ENCODE results near the gene A3GALT2.
A peak's percentile ranks its signal among the peaks of the same experiment; 100 is the strongest.

The A3GALT2 gene

DNA sequence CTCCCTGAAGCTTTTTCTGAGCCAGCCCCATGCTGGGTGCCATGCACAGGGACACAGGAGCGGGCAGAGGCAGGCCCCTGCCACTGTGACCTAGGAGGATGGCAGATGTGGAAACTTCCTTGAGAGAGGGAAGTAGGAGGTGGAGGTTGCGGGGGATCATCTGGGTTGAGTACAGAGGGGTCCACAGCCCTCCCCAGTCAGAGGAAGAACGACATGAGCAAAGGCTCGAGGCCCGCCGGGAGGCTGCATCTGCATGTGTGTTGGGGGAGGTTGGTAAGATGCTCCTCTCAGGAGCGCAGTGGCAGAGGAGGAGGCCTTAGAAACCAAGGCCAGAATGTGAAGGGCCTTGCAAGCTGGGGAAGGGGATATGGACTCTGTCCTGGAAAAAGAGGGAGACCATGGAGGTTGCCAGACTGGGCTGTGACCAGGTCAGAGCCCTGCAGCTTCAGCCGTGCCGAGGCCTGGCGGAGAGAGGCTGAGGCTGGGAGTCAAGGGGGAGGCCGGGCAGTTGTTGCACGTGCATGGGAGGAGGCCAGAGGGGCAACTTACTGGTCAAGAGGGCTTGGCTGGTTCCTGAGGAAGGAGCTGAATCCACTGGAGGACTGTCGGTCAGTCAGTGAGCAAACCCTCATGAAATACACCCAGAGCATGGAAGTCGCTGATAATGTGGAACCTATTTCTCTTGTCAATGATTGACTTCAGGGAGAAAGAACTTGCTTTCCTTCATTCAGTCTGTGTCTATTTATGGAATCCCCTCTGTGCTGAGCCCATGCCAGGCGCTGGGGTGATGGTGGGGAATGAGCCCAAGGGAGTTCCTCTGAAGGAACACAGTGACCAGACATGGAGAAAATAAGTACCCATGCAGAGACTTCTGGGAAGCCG is 31.7 kb downstream of the A3GALT2 start:
- Histone ChIP-seq H3K9me3 (ENCODE audit: control insufficient read depth in 5 of 5, low read length in 5 of 5) (no peaks in the 10 kb centered on the region), H3K4me3 (ENCODE audit: low read depth in 1 of 5, low read length in 5 of 5) (no peak overlapping the region)

DNA sequence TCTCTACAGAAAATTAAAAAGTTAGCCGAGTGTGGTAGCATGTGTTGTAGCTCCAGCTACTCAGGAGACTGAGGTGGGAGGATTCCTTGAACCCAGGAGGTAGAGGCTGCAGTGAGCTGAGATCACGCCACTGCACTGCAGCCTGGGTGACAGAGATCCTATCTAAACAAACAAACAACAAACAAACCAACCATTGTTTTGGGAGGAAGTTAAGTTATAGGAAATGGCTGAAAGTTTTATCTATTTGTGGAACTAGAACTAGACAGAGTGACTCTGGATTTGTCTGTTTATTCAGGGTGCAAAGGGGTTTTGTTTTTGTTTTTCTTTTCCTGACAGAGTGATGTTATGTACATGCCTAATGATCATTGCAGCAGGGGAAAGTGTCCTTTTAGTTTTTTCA is 33.6 kb downstream of the A3GALT2 start:
- Histone ChIP-seq H3K27me3 (ENCODE audit: control insufficient read depth in 5 of 5, insufficient read depth in 4 of 5, low read length in 5 of 5) (no peaks in the 10 kb centered on the region), H3K9ac (ENCODE audit: low read length in 5 of 5) (no peak overlapping the region), H3K9me3 (ENCODE audit: control insufficient read depth in 5 of 5, low read length in 5 of 5) (no peaks in the 10 kb centered on the region), H3K4me3 (ENCODE audit: low read depth in 1 of 5, low read length in 5 of 5) (no peak overlapping the region), H3K27ac (ENCODE audit: low read depth, low read length) (no peak overlapping the region), H3K36me3 (ENCODE audit: control insufficient read depth in 5 of 5, insufficient read depth in 5 of 5, low read length in 5 of 5) (peaks cover 0 to 49% (median 27%) of the 10 kb centered on the region in 5 donors), H3K4me1 (ENCODE audit: control insufficient read depth in 5 of 5, insufficient read depth in 5 of 5, low read length in 5 of 5) (peaks cover 0 to 13% (median 0%) of the 10 kb centered on the region in 5 donors)

More for the DNA sequence above, 31.7 kb downstream of the A3GALT2 start:
- H3K4me1 ChIP-seq (ENCODE audit: control insufficient read depth in 5 of 5, insufficient read depth in 5 of 5, low read length in 5 of 5) = peaks cover 0 to 13% (median 0%) of the 10 kb centered on the region in 5 donors
- H3K36me3 ChIP-seq (ENCODE audit: control insufficient read depth in 5 of 5, insufficient read depth in 5 of 5, low read length in 5 of 5) = peaks cover 2 to 49% (median 31%) of the 10 kb centered on the region in 5 donors
- no peaks in the 10 kb centered on the region for H3K27me3 ChIP-seq (ENCODE audit: control insufficient read depth in 5 of 5, insufficient read depth in 4 of 5, low read length in 5 of 5)
- no peak overlapping the region for H3K27ac ChIP-seq (ENCODE audit: low read depth, low read length)
- no peak overlapping the region for H3K9ac ChIP-seq (ENCODE audit: low read length in 5 of 5)

DNA sequence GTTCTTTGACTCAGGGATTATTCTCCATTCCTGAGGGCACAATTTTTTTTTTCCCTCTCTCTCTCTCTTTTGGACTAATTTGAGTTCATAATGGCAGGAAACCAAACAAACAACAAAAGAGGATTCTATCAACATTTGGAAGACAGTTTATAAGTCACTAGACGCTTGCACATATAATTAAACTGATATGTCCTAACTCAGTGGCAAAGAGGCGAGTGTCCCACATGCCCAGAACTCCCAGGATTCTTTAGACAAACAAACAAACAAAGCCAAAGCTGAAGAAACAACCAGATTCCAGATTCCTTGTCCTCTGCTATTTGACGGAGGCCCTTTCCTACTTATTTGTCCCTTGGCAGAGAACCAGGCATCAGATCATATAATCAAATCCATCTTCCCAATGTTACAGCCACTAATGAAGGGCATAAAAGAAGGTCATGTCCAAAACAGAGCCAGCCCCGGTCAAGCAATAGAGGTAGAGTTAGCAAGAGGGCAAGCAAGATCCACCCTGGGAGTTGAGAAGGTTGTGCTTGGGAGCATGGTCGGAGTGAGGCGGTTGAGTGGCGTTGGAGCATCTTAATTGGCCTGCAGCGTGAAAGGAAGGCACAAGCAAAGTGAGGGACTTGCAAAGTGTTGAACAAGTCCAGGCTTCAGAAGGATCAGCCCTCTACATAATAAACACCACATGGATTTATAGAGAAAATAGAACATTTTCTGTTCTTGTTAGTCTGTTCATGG is 34.3 kb downstream of the A3GALT2 start:
- no peaks in the 10 kb centered on the region for H3K27me3 ChIP-seq (ENCODE audit: control insufficient read depth in 5 of 5, insufficient read depth in 4 of 5, low read length in 5 of 5)
- peaks cover 0 to 13% (median 0%) of the 10 kb centered on the region in 5 donors for H3K4me1 ChIP-seq (ENCODE audit: control insufficient read depth in 5 of 5, insufficient read depth in 5 of 5, low read length in 5 of 5)
- no peak overlapping the region for H3K9ac ChIP-seq (ENCODE audit: low read length in 5 of 5)
- no peak overlapping the region for H3K4me3 ChIP-seq (ENCODE audit: low read depth in 1 of 5, low read length in 5 of 5)
- H3K9me3 ChIP-seq (ENCODE audit: control insufficient read depth in 5 of 5, low read length in 5 of 5) = no peaks in the 10 kb centered on the region
- H3K36me3 ChIP-seq (ENCODE audit: control insufficient read depth in 5 of 5, insufficient read depth in 5 of 5, low read length in 5 of 5) = peaks cover 0 to 56% (median 32%) of the 10 kb centered on the region in 5 donors
- no peak overlapping the region for H3K27ac ChIP-seq (ENCODE audit: low read depth, low read length)

DNA sequence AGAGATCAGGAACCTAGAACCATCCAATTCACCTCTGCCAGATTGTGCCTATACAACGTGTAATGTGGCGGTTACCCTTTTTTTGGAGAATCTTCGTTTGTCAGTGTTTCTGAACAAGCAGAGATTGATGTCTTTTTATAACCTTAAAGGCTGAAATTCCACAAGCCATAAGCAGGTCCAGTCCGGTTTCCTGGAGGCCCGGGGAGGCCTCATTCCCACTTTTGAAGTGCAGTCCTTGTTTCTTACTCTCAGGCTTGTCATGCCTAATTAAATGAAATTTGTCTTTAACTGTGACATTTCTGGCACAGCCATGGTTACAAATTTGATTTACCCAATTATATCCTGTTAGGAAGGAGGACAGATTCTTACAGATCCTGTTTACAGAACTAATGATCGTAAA is 36.8 kb downstream of the A3GALT2 start:
- H3K4me1 ChIP-seq (ENCODE audit: control insufficient read depth in 5 of 5, insufficient read depth in 5 of 5, low read length in 5 of 5) = peaks cover 0 to 13% (median 0%) of the 10 kb centered on the region in 5 donors
- H3K27ac ChIP-seq (ENCODE audit: low read depth, low read length) = no peak overlapping the region
- H3K9me3 ChIP-seq (ENCODE audit: control insufficient read depth in 5 of 5, low read length in 5 of 5) = no peaks in the 10 kb centered on the region
- H3K36me3 ChIP-seq (ENCODE audit: control insufficient read depth in 5 of 5, insufficient read depth in 5 of 5, low read length in 5 of 5) = peaks cover 0 to 71% (median 48%) of the 10 kb centered on the region in 5 donors
- no peak overlapping the region for H3K4me3 ChIP-seq (ENCODE audit: low read depth in 1 of 5, low read length in 5 of 5)
- H3K9ac ChIP-seq (ENCODE audit: low read length in 5 of 5) = peak overlapping the region in 1 of 5 donors; percentile 20
- H3K27me3 ChIP-seq (ENCODE audit: control insufficient read depth in 5 of 5, insufficient read depth in 4 of 5, low read length in 5 of 5) = no peaks in the 10 kb centered on the region

DNA sequence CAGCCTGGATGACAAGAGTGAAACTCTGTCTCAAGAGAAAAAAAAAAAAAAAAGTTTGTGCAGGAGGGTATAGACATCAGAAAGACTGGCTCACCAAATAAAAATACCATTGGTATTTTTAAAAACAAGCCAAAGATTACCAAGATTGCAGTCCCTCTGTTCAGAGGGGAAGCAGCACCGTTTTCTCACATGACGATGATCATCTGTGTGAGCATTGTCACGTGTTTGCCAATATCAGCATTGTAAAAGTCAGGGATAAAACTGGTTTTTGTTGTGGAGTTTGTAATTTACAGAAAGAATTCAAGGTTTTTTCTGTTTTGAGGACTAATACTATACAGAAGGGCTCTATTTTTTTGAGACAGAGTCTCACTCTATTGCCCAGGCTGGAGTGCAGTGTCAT is 38.1 kb downstream of the A3GALT2 start:
- no peaks in the 10 kb centered on the region for H3K9me3 ChIP-seq (ENCODE audit: control insufficient read depth in 5 of 5, low read length in 5 of 5)
- peaks cover 0 to 13% (median 0%) of the 10 kb centered on the region in 5 donors for H3K4me1 ChIP-seq (ENCODE audit: control insufficient read depth in 5 of 5, insufficient read depth in 5 of 5, low read length in 5 of 5)
- no peak overlapping the region for H3K9ac ChIP-seq (ENCODE audit: low read length in 5 of 5)
- H3K27me3 ChIP-seq (ENCODE audit: control insufficient read depth in 5 of 5, insufficient read depth in 4 of 5, low read length in 5 of 5) = no peaks in the 10 kb centered on the region
- H3K36me3 ChIP-seq (ENCODE audit: control insufficient read depth in 5 of 5, insufficient read depth in 5 of 5, low read length in 5 of 5) = peaks cover 7 to 69% (median 53%) of the 10 kb centered on the region in 5 donors
- no peak overlapping the region for H3K27ac ChIP-seq (ENCODE audit: low read depth, low read length)
- H3K4me3 ChIP-seq (ENCODE audit: low read depth in 1 of 5, low read length in 5 of 5) = no peak overlapping the region

DNA sequence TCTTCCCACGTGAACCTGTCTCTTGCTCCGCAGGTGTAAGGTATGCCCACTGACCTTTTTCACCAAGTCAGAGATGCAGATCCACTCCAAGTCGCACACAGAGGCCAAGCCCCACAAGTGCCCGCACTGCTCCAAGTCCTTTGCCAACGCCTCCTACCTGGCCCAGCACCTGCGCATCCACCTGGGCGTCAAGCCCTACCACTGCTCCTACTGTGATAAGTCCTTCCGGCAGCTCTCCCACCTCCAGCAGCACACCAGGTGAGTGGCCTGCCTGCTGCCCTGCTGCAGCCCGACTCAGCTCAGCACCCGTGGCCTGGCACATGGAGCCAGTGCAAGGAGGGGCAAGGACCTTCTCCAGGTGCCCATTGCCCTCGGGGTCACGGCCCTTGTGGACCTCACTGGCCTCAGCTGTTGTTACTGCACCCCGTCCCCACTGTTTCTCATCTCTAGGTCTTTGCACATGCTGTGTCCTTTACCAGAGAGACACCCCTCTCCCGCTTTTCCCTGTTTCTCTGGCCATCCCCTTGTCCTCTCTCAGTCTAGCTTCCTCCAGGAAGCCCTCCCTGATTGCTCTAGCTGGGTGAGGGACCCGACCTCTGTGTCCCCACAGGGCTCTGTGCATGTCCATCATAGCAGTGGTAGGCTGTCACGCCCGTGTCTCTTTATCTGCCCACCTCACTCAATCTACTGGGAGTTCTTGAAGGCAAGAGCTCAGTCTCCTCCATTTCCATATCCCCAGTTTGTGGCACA is 39.2 kb downstream of the A3GALT2 start:
- Histone ChIP-seq H3K36me3 (ENCODE audit: control insufficient read depth in 5 of 5, insufficient read depth in 5 of 5, low read length in 5 of 5) (peaks cover 7 to 74% (median 59%) of the 10 kb centered on the region in 5 donors), H3K27ac (ENCODE audit: low read depth, low read length) (no peak overlapping the region), H3K4me3 (ENCODE audit: low read depth in 1 of 5, low read length in 5 of 5) (no peak overlapping the region), H3K4me1 (ENCODE audit: control insufficient read depth in 5 of 5, insufficient read depth in 5 of 5, low read length in 5 of 5) (peaks cover 0 to 5% (median 0%) of the 10 kb centered on the region in 5 donors), H3K9me3 (ENCODE audit: control insufficient read depth in 5 of 5, low read length in 5 of 5) (no peaks in the 10 kb centered on the region), H3K27me3 (ENCODE audit: control insufficient read depth in 5 of 5, insufficient read depth in 4 of 5, low read length in 5 of 5) (no peaks in the 10 kb centered on the region), H3K9ac (ENCODE audit: low read length in 5 of 5) (no peak overlapping the region)

DNA sequence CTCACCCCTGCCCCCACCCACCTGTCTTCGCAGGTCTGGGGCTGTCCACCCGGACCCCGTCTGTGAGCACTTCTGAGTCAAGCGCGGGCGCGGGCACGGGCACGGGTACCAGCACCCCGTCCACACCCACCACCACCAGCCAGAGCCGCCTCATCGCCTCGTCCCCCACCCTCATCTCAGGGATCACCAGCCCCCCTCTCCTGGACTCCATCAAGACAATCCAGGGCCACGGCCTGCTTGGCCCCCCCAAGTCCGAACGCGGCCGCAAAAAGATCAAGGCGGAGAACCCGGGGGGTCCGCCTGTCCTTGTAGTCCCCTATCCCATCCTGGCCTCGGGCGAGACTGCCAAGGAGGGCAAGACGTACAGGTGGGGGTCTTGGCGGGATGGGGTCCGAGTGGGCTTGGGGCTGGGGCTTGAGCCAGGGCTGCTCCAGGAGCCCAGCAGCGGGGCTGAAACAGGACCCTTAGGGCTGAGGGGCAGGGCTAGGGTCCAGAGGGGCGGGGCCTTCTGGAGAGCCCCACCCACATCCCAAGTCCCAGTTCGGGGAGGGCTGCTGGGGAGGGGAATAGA is 40.7 kb downstream of the A3GALT2 start:
- Histone ChIP-seq H3K4me1 (ENCODE audit: control insufficient read depth in 5 of 5, insufficient read depth in 5 of 5, low read length in 5 of 5) (no peaks in the 10 kb centered on the region), H3K27me3 (ENCODE audit: control insufficient read depth in 5 of 5, insufficient read depth in 4 of 5, low read length in 5 of 5) (no peaks in the 10 kb centered on the region), H3K27ac (ENCODE audit: low read depth, low read length) (no peak overlapping the region), H3K9ac (ENCODE audit: low read length in 5 of 5) (no peak overlapping the region), H3K4me3 (ENCODE audit: low read depth in 1 of 5, low read length in 5 of 5) (no peak overlapping the region), H3K36me3 (ENCODE audit: control insufficient read depth in 5 of 5, insufficient read depth in 5 of 5, low read length in 5 of 5) (peaks cover 7 to 82% (median 59%) of the 10 kb centered on the region in 5 donors), H3K9me3 (ENCODE audit: control insufficient read depth in 5 of 5, low read length in 5 of 5) (no peaks in the 10 kb centered on the region)

DNA sequence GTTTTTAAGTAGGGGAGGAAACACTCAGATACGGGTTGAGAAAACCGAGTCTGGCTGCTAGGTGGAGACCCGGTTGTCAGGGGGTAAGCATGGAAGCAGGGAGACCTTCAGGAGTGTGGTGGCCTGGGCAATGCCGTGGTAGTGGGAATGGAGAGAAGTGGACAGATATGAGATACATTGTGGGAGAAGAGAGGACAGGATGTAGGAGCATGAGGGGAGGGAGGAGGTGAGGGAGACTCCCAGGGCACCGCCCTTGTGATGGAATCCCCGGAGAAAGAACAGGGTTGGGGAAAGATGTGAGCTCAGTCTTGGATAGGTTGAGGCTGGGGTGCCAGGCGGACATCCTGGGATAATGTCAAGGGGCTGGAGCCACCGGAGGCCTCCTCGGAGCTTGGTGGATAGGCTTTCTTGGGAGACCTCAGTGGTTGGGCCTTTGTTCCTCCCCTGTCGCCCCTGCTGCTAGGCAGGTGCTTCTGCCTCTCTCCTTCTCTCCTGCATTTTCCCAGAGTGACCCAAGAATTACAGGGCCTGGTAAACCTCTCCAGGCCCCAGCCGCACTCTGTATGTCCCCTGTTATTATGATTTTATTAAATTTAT is 43.3 kb downstream of the A3GALT2 start:
- H3K27me3 ChIP-seq (ENCODE audit: control insufficient read depth in 5 of 5, insufficient read depth in 4 of 5, low read length in 5 of 5) = no peaks in the 10 kb centered on the region
- peaks cover 7 to 68% (median 48%) of the 10 kb centered on the region in 5 donors for H3K36me3 ChIP-seq (ENCODE audit: control insufficient read depth in 5 of 5, insufficient read depth in 5 of 5, low read length in 5 of 5)
- no peaks in the 10 kb centered on the region for H3K9me3 ChIP-seq (ENCODE audit: control insufficient read depth in 5 of 5, low read length in 5 of 5)
- no peak overlapping the region for H3K9ac ChIP-seq (ENCODE audit: low read length in 5 of 5)
- H3K4me1 ChIP-seq (ENCODE audit: control insufficient read depth in 5 of 5, insufficient read depth in 5 of 5, low read length in 5 of 5) = peaks cover 0 to 11% (median under 1%) of the 10 kb centered on the region in 5 donors
- no peak overlapping the region for H3K4me3 ChIP-seq (ENCODE audit: low read depth in 1 of 5, low read length in 5 of 5)
- no peak overlapping the region for H3K27ac ChIP-seq (ENCODE audit: low read depth, low read length)

DNA sequence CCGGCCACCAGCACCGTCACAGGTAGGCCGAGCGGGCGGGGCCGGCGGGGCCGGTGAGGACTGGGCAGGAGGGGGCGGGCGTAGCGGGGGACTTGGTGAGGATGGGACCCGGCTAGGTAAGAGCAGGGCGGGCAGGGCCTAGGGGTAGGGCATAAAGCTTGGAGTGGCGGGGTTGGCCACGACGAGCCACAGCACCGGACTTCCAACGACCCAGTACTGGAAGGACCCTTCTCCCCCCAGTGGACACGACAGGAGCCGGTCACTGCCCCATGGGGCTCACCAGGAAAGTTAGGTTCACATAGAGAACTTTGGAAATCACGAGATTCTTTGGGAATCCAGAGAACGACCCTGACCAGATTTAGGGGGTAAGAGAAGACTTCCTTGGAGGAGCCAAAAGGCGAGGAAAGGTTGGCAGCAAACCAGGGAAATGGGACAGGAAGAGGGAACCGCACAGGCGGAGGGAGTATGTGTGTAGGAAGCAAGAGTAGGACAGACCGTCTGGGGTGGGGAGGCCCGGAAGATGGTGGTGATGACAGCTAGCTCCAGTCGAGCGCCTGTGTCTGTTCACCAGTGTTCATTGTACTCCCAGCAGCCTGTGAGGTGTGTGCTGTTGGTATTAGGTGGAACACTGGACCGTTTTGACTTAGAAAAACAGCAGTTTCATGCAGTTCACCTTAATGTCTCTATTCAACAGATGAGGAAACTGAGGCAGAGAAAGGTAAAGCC is 44.2 kb downstream of the A3GALT2 start:
- peaks cover 0 to 20% (median 8%) of the 10 kb centered on the region in 5 donors for H3K4me1 ChIP-seq (ENCODE audit: control insufficient read depth in 5 of 5, insufficient read depth in 5 of 5, low read length in 5 of 5)
- no peak overlapping the region for H3K9ac ChIP-seq (ENCODE audit: low read length in 5 of 5)
- no peak overlapping the region for H3K27ac ChIP-seq (ENCODE audit: low read depth, low read length)
- no peak overlapping the region for H3K4me3 ChIP-seq (ENCODE audit: low read depth in 1 of 5, low read length in 5 of 5)
- no peaks in the 10 kb centered on the region for H3K9me3 ChIP-seq (ENCODE audit: control insufficient read depth in 5 of 5, low read length in 5 of 5)
- H3K27me3 ChIP-seq (ENCODE audit: control insufficient read depth in 5 of 5, insufficient read depth in 4 of 5, low read length in 5 of 5) = no peaks in the 10 kb centered on the region
- H3K36me3 ChIP-seq (ENCODE audit: control insufficient read depth in 5 of 5, insufficient read depth in 5 of 5, low read length in 5 of 5) = peaks cover 7 to 61% (median 42%) of the 10 kb centered on the region in 5 donors
